Middle frontal gyrus (tissue), 1 donor: Measurements from ENCODE around the gene ALPK3.

Experiments
- DNase-seq: peaks from one replicate; pipeline ENCODE4 v3.0.0-alpha.2; 2015; ENCODE audit warnings: low spot score; ENCODE audit errors: extremely low spot score

ALPK3 gene

DNA sequence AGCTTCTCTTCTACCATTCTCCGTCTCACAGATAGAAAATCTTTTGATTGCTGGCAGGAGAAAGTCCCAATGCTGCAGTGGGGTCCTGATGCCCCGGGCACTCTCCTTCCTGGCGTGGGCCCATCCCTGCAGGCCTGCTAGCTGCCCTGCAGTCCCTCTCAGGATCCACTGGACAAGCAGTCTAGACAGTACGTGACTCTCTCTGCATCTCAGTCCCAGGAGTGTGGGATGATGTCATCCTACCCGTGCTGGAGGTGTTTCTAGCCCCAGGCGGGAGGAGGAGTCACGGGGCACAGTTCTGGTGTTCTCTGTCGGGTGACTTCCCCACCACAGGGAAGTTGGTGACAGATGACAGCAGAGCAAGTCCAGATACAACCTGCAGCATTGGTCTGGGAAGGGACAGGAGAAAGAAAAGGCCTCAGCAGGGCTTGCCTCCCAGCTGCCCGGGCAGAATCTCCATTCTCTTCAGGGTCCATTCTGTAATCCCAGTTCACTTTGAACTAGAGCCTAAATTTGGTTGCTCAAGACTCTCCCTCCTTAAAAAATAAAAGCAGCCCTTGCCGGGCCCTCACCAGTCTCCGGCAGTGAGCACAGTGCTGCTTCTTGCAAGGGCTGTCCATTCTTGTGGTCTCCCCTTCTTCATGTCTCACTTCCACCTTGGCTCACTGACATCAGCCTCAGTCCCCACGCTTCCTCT lies 97.9 kb downstream of the ALPK3 start:
- DNase-seq: no peak

DNA sequence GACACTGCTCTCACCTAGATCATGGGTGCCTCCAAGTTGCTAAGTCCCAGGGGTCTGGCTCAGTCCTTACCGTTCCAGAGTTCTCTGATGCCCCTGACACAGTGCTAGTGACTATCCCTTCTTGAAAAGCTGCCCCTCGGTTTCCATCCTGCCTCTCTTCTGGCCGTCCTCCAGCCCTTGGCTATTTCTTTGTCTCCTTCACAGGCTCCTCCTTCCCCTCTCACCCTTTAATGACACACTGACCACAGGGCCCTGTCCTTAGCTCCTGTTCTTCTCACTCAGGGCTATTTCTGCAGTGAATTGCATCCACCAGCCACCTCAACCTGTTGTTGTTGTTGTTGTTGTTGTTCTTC lies 98.4 kb downstream of the ALPK3 start:
- no peak for DNase-seq

DNA sequence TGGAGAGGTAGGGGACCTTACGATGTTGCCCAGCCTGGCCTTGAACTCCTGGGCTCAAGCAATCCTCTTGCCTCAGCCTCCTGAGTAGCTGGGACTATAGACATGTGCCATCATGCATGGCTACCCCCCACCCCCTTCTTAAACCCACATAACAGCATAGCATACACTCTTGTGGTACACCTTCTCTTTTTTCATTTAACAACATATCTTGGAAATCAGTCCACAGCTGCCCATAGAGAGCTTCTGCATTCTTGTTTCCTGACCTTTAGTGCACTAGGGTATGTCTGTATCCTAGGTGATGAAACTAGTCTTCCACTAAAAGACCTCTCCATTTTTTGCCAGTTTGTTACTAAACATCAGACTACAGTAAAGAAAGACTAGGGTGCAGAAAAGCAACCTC lies 100.3 kb downstream of the ALPK3 start:
- no peak for DNase-seq

DNA sequence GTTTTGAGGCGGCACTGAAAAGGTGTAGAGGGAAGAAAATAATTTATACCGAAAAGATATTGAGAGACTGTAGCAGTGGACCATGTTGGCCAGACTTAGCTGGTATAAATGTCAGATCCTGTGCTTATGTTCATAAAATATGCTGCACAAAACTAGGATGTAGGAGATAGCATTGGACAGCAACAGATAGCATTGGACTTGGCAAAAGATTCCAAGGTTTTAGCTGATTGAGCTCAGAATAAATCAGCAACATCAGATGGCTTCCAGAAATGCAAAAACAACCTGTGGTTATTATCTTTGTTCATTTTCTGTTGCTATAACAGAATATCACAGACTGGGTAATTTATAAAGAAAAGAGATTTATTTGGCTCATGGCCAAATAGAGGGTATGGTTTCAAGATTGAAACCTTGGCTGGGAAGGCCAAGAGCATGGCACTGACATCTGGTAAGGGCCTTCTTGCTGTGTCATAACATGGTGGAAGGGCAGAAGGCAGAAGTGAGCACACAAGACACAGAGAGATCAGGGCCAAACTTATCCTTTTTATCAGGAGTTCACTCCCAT lies 102.0 kb downstream of the ALPK3 start:
- no peak for DNase-seq

DNA sequence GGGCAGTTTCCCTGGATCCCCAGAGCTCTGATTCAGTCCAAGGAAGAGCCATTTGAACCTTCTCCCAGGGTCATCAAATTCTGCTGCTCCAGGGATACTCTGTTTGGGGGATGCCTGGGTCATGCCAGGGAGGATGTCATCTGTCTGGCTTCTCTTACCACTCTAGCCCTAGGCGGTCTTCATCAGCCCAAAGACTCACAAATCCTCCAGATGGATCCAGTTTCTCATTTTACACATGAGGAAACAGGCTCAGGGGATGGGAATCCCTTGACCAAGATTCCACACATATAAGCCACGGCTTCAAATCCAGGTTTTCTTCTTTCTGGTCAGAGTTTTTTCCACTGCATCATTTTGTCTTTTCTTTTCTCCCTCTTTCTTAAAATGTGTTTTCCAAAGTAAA lies 104.0 kb downstream of the ALPK3 start:
- DNase-seq: no peak

DNA sequence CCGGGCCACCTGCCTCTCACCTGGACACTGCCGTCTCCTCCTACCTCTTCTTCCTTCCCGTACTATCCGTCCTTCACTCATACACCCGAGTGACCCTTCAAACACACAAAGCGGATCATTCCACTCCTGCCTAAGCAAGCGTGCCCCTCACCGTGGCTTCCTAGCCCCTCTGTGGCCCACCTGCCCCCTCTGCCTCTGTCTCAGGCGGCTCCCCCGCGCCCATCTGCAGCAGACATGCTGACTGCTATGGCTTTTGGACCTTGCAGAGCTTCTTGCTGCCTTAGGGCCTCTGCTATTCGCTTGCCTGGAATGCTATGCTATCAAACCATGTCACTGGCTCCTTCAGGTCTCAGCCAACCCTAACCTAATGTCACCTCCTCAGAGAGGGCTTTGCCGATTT lies 105.4 kb downstream of the ALPK3 start:
- no peak for DNase-seq
